Stimulated activated CD8-positive, alpha-beta memory T cell treated with anti-CD3 and anti-CD28 coated beads, Interleukin-2, amount 100 ng/mL, for 48 hours (primary cell): ENCODE data around the gene TMEM179.
"Not testable (repeated sequence)": the region's sequence is repeated elsewhere in the genome, so short reads cannot be mapped to it uniquely, and the experiment has no call there.

Source experiments
- DNase-seq, 2 donors: peaks; one replicate each; pipeline ENCODE4 v3.0.0-alpha.2; 2020; ENCODE audit warnings: low read depth in 2 of 2

The TMEM179 gene

GRCh38 chr14:104586832-104587620 lies 17.5 kb downstream of the TMEM179 start:
- DNase-seq: no peak

DNA sequence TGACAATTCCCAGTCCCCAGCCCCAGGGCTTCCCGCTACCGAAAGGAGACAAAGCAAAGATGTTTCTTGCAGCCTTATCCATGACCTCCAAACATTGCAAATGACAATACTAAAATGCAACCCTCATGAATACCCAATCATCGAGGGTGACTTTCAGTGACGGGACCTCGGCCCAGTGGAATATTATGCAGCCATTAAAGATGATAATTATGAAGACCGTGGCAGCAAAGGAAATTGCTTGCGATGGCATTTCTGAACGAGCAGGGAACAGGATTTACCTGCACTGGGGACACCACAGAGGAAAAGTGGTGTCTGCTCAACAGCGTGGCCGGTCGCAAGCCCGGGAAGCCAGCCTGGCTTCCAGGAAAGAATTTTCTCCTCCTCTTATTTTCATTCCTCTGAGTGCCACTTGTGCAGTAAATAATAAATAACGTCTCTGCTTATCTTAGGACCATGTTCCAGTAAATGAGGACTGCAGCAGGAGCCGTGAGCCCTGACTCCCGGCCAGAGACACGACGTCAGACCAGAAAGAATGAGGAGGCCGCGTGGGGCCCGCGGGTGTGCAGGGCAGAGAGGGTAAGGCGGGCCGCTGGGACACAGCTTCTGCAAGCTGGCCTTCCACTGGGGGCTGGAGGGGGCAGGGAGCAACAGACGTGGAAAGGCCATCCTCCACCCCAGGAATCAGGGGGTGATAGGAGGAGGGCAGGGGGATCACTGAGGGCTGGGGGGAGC lies 18.4 kb downstream of the TMEM179 start:
- DNase-seq: no peak

- no peak for DNase-seq
Observed at GRCh38 chr14:104584557-104584956, 20.0 kb downstream of the TMEM179 start.

DNA sequence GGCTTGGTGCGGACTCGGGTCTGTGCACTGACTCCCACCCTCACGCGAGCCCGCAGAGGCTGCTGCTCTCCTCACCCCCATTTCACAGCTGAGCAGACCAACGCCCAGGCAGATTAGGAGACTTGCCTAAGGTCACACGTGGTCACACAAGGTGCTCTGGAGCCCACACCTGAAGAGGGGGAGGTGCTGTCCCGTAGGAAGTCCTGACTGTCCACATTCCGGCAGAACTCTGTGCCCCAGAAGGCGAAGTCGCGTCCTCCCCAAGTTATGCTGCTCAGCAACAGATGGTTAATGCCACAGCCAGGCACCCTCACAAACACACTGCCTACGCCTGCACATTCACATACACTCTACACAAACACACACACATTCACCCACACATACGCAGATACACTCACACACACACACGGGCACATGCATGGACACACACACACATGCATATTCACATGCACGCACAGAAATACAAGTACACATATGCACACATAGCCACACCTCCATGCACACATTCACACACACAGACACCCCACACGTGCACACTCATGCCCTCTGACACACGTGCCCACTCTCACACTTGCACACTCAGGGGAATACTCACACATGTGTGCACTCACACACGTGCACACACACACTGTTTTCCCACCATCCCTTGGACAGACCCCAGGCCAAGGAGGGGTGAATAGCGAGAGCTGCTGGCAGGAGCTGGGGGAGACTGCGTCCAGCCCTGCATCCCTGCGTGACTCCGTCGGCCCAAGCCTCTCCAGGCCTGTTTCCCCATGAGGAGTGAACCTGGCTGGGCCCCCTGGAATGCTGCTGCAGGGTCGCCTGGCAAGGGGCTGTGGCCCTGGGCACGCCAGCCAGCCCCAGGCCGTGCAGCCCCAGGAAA lies 20.9 kb downstream of the TMEM179 start:
- no peak for DNase-seq

- DNase-seq: no peak
Observed at GRCh38 chr14:104582662-104583061, 21.9 kb downstream of the TMEM179 start.

GRCh38 chr14:104582005-104582404 lies 22.6 kb downstream of the TMEM179 start:
- DNase-seq: no peak

GRCh38 chr14:104581521-104581920 lies 23.1 kb downstream of the TMEM179 start:
- DNase-seq: no peak

GRCh38 chr14:104580961-104581360 lies 23.6 kb downstream of the TMEM179 start:
- DNase-seq: no peak

DNA sequence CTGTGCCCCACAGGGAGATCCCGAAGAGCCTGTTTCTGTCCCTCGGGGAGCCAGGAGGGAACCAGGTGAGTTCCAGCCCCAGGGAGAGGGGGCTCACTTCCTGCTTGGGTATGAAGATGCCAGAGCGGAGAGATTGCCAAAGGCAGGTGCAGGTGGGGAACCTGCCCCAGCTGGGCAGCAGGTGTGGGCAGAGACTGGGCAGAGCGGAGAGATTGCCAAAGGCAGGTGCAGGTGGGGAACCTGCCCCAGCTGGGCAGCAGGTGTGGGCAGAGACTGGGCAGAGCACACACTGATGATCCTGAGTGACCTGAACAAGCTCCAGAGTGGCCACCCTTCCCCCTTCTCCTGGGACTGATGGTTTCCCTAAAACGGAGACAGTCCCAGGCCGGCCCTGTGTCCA lies 24.6 kb downstream of the TMEM179 start:
- not testable (repeated sequence) for DNase-seq

DNA sequence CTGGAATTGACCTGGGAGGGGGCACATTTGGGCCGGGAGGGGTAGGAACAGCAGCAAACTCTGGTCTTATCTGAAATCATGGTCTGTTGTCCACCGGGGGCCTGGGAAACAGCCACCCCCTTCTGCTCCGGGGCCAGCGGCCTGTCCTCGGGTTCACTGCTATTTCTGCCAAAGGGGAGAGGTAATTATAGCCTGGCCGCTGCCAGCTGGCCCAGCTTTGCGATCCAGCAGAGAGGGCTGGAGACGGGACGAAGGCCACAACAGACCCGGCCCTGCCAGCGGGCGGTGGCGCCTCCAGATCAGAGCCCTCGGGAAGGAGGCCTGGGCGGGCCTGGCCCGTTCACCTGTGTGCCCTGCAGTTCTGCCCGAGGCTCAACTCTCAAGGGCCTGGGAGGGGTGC lies 25.1 kb downstream of the TMEM179 start, which contains the start of gene C14orf180:
C14orf180 (plus strand) TSS at position 258 of the 400 bp plus-strand sequence. CDS start 6,667 bp downstream, outside the sequence.
- DNase-seq: no peak

DNA sequence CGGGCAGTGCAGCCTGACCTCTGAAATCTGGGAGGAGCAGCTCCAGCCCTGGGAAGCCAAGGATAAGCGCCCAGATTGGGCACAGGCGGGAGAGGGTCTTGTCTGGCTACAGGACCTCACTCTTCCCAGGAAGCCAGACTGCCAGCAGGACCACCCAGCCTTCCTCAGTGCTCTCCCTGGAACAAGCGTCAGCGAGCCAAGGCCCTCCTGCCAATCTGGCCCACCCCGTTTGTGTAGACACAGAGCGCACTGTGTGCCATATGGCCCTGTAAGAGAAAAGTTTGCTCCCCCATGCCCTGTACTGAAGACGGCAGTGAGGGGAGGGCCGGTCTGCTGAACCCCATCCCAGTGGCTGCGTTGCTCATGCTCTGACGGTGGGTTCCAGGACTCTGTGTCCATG lies 26.3 kb downstream of the TMEM179 start:
- no peak for DNase-seq

DNA sequence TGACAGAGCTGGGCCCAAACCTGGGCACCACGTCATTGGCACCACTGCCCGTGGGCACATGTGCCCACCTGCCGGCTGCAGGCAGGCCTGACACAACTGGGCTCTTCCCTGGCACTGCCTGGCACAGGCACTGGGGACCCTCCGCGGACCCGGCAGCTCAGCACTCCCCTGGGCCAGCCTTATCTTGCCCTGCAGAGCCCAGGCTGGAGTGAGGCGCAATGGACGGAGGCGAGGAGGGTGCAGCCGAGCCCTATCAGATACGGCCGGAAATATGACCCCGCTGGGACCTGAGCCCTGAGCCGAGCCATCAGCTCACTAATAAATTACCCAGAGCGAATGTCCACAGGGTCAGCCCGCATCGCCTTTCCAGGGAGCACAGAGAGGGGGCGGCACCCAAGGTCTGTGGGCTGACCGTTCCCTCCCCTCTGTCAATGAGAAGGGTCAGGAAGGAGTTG lies 26.7 kb downstream of the TMEM179 start:
- no peak for DNase-seq

- no peak for DNase-seq
Observed at GRCh38 chr14:104577426-104577825, 27.1 kb downstream of the TMEM179 start.

- DNase-seq: no peak
Observed at GRCh38 chr14:104576970-104577332, 27.6 kb downstream of the TMEM179 start.

- no peak for DNase-seq
Observed at GRCh38 chr14:104576232-104576969, 28.2 kb downstream of the TMEM179 start.

GRCh38 chr14:104574978-104575583 lies 29.5 kb downstream of the TMEM179 start:
- no peak for DNase-seq

- DNase-seq: no peak
Observed at GRCh38 chr14:104574536-104574935, 30.0 kb downstream of the TMEM179 start.

- no peak for DNase-seq
Observed at GRCh38 chr14:104573930-104574329, 30.6 kb downstream of the TMEM179 start.

DNA sequence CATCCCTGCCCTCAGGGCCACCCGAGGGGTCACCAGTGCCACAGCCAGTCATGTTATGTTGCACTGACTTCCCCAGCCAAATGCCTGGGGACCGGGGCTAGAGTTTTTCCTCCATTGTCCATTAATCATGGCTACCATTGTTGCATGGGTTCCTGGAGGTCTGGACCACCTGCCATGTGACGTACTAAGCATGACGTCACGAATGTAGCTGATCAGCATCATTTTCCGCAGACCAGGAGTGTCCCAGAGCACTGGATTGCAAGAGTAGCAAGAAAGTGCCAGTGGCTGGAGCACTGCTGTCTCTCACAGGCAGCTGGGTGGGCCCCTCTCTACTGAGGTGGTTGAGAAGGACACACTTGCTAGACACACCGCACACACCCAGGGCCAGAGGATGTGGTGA lies 31.9 kb downstream of the TMEM179 start:
- DNase-seq: no peak

DNA sequence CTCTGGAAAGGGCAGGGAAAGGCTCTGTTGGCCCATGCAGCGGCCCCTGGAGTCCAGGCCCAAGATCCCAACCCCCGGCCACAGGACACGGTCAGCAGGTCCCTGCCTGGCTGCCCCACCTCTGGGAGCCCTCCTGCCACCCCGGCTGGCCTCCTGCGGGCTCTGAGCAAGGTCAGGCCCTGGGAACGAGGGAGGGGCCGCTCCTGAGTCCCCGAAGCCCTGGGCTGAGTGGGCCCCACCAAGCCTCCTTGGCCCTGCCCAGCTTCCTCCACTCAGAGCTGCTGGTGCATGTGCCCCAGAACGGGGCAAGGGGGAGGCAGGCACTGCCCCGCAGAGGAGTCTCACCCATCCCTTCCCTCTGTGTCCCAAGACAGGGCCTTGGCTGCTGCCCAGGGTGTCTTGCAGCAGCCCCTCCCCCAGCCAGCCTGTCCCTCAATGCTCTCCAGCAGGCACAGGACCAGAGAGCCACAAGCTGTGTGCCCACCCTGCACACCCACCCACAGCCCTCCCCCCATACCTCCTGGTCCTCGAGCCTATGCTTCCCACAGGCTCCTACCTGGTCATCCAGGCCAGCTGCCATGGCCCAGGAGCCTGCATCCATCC lies 32.4 kb downstream of the TMEM179 start:
- no peak for DNase-seq
